T-helper 2 cell treated with Interferon-gamma antibody and Interleukin-4, amounts not matched to agents 100 ng/mL and 5 ng/mL, for 36 hours (primary cell): ENCODE measurements around the gene NBPF4. TPM values are rescaled to one million over a fixed set of nuclear protein-coding genes. Genes with fewer than 3 reads are reported as not detected.
"Not testable (repeated sequence)": the region's sequence is repeated elsewhere in the genome, so short reads cannot be mapped to it uniquely, and the experiment has no call there.

Experiments
- intact Hi-C: fragments of 100-400 bp; cut with micrococcal nuclease; formaldehyde crosslinking; loops from one replicate; pipeline ENCODE4 v1.15.1; 2023
- total RNA-seq: library from RNA; stranded (reverse); gene quantifications from 2 replicates; pipeline ENCODE4 v1.2.3, GENCODE V29; 2022

Gene NBPF4
- total RNA-seq, 1 donor from 2014 or later, result 0.95 TPM

DNA sequence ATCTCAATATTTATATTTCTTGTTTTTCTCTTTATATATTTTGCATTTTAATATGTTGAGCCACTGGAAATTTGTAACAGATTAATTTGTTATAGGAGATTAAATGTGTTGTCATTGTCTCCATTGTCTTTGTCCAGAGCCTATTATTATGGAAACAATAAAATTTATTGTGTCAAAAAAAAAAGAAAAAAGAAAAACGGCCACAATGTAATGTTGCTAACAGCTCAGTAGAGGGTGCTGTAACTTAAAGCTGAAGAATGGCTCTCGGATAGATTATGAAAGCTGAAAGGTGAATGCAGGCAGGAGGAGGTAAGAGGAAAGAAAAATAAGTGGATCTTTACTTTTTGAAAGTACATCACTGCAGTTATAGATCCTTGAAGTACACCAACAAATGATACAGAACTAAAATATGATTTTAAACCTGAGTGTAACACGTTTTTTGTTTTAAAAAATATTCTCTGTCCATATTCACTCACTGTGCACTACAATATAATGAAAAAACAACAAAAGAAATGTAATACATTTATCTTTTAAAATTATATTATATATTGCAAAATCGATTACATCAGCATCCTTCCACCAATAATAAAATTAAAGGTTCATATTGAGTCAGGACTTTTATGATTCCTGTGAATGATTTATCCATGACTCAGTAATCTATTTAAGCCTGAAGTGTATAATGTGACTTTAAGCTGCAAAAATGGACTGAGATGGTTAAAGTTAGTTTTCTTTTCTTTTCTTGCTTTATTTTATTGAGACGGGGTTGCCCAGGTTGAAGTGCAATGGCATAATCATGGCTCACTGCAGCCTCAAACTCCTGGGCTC, 29.0 kb downstream of the NBPF4 start:
- intact Hi-C loops, result not testable (repeated sequence)

DNA sequence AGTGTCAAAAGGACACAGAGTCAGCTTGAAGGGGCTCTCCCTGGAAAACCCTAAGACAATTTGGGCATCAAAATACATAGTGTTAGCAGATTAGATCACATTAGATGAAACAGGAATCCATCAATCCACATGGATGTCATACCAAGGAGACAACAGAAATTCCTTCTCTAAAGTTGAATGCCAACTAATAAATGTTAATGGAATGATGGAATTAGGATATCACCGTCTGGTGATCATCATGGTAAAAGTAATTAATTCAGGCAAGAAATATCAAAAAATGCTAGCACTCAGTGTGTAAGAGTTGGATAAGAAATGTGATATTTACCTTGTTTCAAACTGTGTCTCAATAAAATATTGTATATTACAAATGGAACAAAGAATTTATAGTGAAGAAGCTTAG, 32.9 kb downstream of the NBPF4 start:
- intact Hi-C loops, result no loop called here

DNA sequence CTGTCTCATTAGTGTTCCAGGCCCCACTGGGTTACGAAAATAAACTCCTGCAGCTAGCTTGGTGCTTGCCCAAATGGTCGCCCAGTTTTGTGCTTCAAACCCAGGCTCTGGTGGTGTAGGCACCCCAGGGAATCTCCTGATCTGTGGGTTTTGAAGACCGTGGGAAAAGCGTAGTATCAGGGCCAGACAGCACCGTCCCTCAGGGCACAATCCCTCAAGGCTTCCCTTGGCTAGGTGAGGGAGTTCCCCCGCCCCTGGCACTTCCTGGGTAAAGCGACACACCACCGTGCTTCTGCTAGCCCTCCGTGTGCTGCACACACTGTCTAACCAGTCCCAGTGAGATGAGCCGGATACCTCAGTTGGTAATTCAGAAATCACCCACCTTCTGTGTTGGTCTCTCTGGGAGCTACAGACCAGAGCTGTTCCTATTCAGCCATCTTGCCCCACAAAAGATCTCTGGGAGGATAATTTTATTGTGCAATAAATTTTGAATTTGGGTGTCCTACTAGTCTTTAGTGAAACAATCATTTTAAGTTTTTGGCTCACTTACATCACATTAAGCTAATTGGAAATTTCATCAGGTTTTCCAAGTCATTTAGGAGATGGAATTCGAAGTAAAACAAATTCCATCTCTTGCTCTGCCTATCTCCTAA, 34.3 kb downstream of the NBPF4 start:
- intact Hi-C loops, result loop anchor here (10.0 kb wide), 1 partner anchor 245 kb away; the partner anchor contains the start of gene VAV3

DNA sequence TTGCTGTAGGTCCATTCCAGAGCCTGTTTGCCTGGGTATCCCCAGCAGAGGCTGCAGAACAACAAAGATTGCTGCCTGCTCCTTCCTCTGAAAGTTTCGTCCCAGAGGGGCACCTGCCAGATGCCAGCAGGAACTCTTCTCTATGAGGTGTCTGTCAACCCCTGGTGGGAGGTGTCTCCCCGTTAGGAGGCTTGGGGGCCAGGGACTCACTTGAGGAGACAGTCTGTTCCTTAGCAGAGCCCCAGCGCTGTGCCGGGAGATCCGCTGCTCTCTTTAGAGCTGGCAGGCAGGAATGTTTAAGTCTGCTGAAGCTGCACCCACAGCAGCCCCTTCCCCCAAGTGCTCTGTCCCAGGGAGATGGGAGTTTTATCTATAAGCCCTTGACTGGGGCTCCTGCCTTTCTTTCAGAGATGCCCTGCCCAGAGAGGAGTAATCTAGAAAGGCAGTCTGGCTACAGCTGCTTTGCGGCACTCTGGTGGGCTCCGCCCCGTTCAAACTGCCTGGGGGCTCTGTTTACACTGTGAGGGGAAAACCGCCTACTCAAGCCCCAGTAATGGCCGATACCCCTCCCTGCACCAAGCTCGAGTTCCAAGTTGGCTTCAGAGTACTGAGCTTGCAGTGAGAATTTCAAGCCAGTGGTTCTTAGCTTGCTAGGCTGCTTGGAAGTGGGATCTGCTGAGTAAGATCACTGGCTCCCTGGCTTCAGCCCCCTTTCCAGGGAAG, 35.0 kb downstream of the NBPF4 start:
- intact Hi-C loops, result loop anchor here (10.0 kb wide), 1 partner anchor 244 kb away; the partner anchor contains the start of gene VAV3

DNA sequence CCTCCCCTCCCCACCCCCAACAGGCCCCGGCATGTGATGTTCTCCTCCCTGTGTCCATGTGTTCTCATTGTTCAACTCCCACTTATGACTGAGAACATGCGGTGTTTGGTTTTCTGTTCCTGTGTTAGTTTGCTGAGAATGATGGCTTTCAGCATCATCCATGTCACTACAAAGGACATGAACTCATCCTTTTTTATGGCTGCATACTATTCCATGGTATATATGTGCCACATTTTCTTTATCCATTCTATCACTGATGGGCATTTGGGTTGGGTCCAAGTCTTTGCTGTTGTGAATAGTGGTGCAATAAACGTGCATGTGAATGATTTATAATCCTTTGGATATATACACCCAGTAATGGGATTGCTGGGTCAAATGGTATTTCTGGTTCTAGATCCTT, 40.3 kb downstream of the NBPF4 start:
- intact Hi-C loops, result loop anchor here (5.0 to 10.0 kb wide), 4 partner anchors 239 to 544 kb away; partner anchors contain the start of genes STXBP3 and VAV3

DNA sequence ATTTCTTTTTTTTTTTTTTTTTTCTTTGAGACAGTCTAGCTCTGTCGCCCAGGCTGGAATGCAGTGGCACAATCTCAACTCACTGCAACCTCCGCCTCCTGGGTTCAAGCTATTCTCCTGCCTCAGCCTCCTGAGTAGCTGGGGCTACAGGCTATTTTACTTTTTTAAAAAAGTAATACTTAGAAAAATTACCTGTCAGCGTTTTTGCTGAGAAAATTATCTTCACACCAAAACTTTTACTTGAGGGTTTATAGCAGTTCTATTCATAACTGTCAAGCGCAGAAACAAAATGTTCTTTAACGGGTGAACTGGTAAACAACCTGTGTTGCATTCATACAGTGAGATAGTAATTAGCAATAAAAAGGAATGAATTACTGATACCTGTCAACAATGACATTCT, 42.2 kb downstream of the NBPF4 start:
- intact Hi-C loops, result loop anchor here (2.0 to 10.0 kb wide), 5 partner anchors 237 to 546 kb away; partner anchors contain the start of genes PRPF38B, STXBP3 and VAV3

DNA sequence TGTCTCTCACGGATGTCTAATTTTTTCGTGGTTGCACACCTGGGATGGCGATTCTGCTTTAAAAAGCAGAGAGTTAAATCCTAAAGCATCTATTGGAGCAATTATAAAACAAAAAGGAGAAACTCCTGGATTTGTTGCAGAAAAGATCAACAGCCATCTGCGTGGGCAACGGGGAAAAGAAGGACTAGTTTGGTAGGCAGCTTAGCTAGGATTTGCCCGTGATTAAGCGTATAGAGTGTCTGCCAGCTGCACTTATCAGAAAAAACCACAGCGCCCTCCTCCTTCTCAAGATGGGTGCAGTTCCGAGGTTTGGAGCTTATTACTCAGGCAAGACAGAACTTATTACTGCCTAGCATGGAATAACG, 43.2 kb downstream of the NBPF4 start:
- intact Hi-C loops, result loop anchor here (1.0 to 10.0 kb wide), 6 partner anchors 236 to 547 kb away; partner anchors contain the start of genes EEIG2, PRPF38B, STXBP3 and VAV3

DNA sequence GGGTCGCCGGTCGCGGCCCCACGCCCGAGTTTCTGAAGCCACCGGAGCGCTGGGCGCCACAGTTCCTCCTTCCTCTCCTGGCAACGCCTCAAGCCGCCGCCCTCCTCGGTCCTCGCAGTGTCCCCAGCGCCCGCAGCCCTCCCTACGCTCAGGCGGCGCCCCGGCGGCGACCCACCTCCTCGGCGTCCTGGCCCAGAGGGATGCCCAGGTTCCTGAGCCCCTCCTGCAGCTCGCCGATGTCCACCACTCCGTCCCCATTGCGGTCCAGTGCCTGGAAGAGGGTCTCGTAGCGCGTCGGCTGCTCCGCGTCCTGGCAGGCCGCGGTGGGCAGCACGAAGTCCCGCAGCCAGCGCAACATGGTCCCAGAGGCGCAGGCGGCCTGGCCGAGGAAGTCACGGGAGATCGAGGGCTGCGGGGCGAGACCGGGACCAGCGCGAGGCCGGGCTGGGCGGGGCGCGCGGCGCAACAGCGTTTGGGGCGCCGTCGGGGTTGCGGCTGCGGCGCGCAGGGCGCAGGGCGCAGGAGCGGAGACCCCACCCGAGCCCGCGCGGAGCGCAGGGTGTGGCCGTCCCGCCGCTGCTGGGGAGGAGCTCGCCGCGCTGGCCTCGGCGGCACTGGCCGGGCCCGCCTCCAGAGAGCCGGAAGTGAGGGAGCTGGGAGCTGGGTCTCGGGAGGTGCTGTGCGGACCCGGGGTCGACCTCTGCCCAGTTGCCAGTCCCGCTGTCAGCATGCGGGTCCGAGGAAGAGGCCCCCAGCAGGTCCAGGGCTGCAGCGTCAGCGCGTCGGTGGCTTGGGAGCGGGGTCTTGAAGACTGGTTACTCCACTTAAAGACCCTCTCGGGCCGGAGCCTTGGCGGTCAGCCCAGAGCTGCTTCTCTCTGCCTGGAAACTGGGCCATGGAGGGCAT, 43.8 kb downstream of the NBPF4 start, which contains the start of gene SLC25A24:
Gene SLC25A24 (minus strand): TSS at position 563 of the 906 bp plus-strand sequence. CDS start 205 bp downstream, at position 358.
- intact Hi-C loops, result loop anchor here (1.0 to 10.0 kb wide), 7 partner anchors 235 to 547 kb away; partner anchors contain the start of genes EEIG2, PRPF38B, STXBP3 and VAV3

DNA sequence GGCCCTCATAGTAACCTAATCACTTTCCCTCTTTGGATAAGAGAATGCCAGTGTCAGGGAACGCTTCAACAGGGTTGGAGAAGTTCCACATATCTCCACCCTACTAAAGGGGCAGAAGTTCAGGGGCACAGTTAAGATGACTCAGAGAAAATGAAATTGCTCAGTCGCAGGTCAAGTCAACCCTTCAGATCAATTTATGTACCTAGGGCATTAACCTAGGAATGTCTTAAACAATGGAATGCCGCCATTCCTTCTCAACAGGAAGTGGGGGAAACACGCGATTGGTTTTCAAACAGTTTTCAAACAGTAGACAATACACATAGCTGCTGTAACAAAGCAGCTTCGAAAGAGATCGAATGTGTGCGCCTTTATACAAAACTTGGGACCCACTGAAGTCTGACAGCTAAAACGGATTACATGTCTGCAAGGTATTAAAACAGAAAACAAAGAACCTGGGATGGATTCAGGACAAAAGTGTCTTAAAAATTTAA, 44.6 kb downstream of the NBPF4 start:
- intact Hi-C loops, result loop anchor here (5.0 kb wide), 1 partner anchor 412 kb away; no protein-coding TSS in a partner anchor

DNA sequence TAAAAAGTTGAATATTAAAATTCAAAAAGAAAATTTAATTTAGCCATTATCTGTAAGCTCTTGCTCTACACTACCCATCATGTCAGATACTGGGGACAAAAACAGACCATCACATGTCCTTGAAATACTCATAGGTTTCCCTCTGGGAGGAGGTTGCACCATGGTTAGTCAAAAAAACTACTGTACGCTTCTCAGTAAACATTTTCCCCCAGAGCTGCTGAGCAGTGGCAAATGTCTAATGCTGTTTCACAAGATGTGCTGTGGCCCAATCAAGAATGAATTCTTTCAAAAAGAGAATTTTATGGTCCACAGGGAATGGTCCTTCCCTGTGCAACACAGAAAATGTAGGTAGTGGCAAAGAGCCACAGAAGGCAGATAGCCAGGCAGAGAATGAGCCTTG, 49.8 kb downstream of the NBPF4 start:
- intact Hi-C loops, result no loop called here

DNA sequence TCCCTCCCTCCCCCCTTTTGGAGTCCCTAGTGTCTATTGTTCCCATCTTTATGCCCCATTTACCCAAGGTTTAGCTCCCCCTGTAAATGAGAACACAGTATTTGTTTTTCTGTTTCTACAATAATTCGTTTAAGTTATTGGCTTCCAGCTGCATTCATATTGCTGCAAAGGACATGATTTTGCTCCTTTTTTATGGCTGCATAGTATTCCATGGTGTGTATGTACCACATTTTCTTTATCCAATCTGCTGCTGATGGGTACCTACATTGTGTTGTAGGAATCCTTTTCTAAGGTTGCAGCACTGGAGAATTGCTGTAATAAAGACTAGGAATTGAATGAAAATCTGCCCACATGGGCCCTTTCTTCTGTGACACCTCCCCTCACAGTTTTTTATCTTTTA, 50.5 kb downstream of the NBPF4 start:
- intact Hi-C loops, result no loop called here

DNA sequence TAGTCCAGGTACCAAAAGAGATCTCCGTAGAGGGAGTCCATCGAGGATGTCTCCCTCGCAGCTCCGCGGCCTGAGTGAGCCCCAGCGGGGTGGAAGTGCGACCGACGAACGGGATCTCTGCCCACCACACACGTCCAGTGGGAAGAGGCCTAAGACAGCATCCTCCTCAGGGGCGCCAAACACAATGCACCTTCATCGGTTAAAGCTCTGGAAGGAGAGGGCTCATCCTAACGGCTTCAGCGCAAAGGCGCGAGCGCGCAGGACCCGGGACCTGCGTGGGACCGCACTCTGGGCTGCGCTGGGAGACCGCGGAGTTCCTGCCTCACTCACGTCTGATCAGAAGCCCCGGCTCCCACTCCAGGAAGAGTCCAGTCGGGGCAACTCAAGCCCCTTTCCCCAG, 51.3 kb downstream of the NBPF4 start:
- intact Hi-C loops, result no loop called here

DNA sequence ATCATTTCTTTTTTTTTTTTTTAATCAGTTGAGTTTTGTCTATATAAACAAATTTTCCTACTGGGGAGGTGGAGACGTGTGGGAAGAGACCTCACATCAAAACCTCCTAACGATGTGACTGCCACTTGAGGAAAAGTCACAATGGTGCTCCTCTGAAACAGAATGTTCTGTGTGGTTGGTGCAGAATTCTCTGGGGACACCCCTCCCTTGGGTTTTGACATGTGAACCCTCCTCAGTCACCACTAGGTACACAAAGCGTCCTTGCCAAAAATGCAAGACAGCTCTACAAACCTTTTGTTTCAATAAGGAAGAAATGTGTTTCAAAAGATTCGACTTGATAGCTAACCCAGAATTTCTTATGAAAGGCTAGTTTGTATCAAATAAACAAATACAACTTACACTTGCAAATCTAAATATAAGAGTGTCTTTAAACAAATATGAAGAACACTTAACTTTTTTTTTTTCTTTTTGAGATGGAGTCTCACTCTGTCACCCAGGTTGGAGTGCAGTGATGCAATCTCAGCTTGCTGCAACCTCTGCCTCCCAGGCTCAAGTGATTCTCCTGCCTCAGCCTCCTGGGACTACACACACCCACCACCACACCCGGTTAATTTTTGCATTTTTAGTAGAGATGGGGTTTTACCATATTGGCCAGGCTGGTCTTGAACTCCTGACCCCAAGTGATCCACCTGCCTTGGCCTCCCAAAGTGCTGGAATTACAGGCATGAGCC, 53.0 kb downstream of the NBPF4 start:
- intact Hi-C loops, result no loop called here

DNA sequence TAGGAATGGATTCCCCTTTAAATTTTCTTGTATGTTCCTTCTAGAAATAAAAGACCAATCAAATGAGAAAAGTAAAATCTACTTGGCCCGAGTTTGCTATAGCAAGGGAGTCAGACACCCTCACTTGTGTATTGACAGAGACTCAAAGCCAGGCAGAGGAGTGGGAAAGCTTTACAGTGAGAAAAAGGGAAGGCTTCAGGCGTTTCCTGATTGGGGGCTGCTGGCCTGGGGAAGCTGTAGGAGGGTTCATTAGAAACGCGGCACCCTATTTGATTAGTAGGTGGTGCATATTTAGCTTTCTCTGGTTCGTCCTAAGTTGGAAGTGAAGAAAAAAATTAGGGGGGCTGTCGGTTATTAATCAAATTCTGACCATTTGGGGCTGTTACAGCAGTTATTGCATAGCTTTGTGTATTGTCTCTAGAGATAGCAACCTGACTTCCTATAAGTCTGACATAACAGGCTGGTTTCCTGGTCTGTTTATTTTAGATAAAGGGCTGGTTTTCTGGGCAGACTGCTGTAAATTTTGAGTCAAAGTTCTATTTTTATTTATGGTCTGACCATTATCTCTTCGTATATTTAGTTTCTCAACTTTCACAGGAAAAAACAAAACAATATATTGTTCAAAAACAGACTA, 53.8 kb downstream of the NBPF4 start:
- intact Hi-C loops, result no loop called here

DNA sequence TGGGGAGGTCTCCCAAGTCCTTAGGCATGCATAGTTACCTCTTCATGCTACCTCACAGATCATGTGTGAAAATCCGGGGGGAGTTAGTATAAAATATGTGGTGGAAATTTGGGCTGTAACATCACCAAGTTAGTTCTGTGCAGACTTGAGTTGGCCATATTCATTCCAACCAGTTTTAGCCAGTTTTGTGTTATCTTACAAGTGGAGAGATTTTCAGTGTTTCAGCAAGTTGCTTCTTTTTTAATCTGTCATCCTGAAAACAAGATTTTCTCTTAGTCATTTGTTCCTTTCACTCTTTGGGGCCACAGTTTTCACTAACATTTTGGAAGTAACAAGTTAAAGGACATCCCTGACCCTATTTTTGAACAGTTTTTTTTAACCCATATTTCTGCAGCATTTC, 55.1 kb downstream of the NBPF4 start:
- intact Hi-C loops, result no loop called here

DNA sequence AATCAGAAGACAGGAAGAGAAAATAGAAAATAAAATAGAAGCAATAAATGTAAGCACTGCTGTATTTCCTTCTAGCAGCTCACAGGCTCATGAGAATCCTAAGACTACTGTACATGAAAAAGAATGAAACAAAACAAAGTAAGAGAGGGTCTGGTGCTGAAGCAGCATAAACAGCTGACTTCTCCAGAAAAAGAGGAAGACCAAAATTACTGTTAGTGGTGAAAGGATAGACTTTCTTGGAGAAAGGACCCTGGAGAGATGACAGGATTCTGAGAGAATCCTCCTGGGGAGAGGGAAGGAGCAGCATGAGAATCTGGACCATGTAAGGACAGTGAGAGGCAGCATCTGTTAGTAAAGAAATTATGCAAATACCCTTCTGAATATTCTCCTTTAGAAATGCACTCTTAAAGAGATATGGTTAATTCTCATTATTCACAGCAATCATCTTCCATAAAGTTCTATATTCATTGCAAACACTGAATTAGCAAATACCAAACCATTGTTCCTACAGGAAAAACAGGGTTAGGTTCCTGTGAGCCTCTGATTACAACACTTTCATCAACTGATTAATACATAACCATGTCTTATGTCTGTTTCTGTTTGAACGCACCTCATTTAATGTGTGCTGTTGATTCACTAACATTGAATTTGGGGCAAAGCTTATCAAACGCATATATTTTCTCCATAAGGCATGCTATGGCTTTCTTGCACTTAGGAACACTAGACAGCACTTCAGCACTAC, 60.7 kb downstream of the NBPF4 start:
- intact Hi-C loops, result no loop called here

DNA sequence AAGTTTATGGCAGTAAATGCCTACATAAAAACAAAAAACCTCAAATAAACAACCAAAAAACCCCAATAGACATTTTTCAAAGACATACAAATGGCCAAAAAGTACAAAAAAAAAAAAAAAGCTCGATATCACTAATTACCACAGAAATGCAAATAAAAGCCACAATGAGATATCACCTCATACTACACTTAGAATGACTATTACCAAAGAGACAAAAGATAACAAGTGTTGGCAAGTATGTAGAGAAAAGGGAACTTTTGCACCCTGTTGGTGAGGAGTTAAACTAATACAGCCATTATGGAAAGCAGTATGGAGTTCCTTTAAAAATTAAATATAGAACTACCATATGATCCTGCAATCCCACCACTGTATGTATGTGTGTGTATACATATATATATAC, 64.9 kb downstream of the NBPF4 start:
- intact Hi-C loops, result no loop called here
